Measurements from ENCODE around the gene PREX1. TPM values are rescaled to one million over a fixed set of nuclear protein-coding genes. Genes with fewer than 3 reads are reported as not detected.
A peak's percentile ranks its signal among the peaks of the same experiment; 100 is the strongest.

PREX1 gene
- total and polyA plus RNA-seq, 4 donors, result 29.5 to 121 (median 69.3) TPM

- Histone ChIP-seq H3K4me1 (ENCODE audit: control insufficient read depth in 5 of 5, insufficient read depth in 5 of 5, low read length in 5 of 5) (peaks cover 0 to 36% (median 21%) of the 10 kb centered on the region in 5 donors), H3K27ac (ENCODE audit: low read depth in 1 of 2, low read length in 1 of 2) (no peak overlapping the region), H3K36me3 (ENCODE audit: control insufficient read depth in 4 of 4, insufficient read depth in 4 of 4, low read length in 4 of 4) (peaks cover 0 to 10% (median 0%) of the 10 kb centered on the region in 4 donors), H3K4me3 (no peak overlapping the region), H3K27me3 (ENCODE audit: control insufficient read depth in 3 of 3, insufficient read depth in 3 of 3, low read length in 2 of 3) (peaks cover 0 to 5% (median 0%) of the 10 kb centered on the region in 3 donors), H3K9ac (ENCODE audit: insufficient read depth in 1 of 2, low read length in 2 of 2) (no peak overlapping the region), H3K9me3 (ENCODE audit: control insufficient read depth in 4 of 4, insufficient read depth in 3 of 4, low read length in 3 of 4) (peaks cover 0 to 2% (median 0%) of the 10 kb centered on the region in 4 donors)
- DNase-seq, result no peak
- no peak for TF ChIP-seq CTCF (IDR thresholded peaks at IDR 0.05; ENCODE audit: control extremely low read depth, extremely low read depth)
- ATAC-seq (ENCODE audit: insufficient read depth, low FRiP score), result no peak
- WGBS, 2 donors, result 86 to 90% methylated on average over 13 of the region's 13 CpGs
Observed at GRCh38 chr20:48720256-48720985, 107.4 kb downstream of the PREX1 start.

- Histone ChIP-seq H3K4me1 (ENCODE audit: control insufficient read depth in 5 of 5, insufficient read depth in 5 of 5, low read length in 5 of 5) (peaks cover 0 to 36% (median 21%) of the 10 kb centered on the region in 5 donors), H3K36me3 (ENCODE audit: control insufficient read depth in 4 of 4, insufficient read depth in 4 of 4, low read length in 4 of 4) (peaks cover 0 to 4% (median 0%) of the 10 kb centered on the region in 4 donors), H3K27me3 (ENCODE audit: control insufficient read depth in 3 of 3, insufficient read depth in 3 of 3, low read length in 2 of 3) (peaks cover 0 to 5% (median 0%) of the 10 kb centered on the region in 3 donors), H3K9ac (ENCODE audit: insufficient read depth in 1 of 2, low read length in 2 of 2) (no peak overlapping the region), H3K9me3 (ENCODE audit: control insufficient read depth in 4 of 4, insufficient read depth in 3 of 4, low read length in 3 of 4) (peaks cover 0 to 2% (median 0%) of the 10 kb centered on the region in 4 donors), H3K27ac (ENCODE audit: low read depth in 1 of 2, low read length in 1 of 2) (peak overlapping the region in 1 of 2 donors; percentile 20), H3K4me3 (no peak overlapping the region)
- ATAC-seq (ENCODE audit: insufficient read depth, low FRiP score) (no peak), DNase-seq (no peak)
- no peak for TF ChIP-seq CTCF (IDR thresholded peaks at IDR 0.05; ENCODE audit: control extremely low read depth, extremely low read depth)
- WGBS, 2 donors, result 87 to 89% methylated on average over 4 of the region's 4 CpGs
Observed at GRCh38 chr20:48719598-48720255, 108.1 kb downstream of the PREX1 start.

- Histone ChIP-seq H3K27ac (ENCODE audit: low read depth in 1 of 2, low read length in 1 of 2) (no peak overlapping the region), H3K9me3 (ENCODE audit: control insufficient read depth in 4 of 4, insufficient read depth in 3 of 4, low read length in 3 of 4) (peaks cover 0 to 2% (median 0%) of the 10 kb centered on the region in 4 donors), H3K27me3 (ENCODE audit: control insufficient read depth in 3 of 3, insufficient read depth in 3 of 3, low read length in 2 of 3) (peaks cover 0 to 5% (median 0%) of the 10 kb centered on the region in 3 donors), H3K36me3 (ENCODE audit: control insufficient read depth in 4 of 4, insufficient read depth in 4 of 4, low read length in 4 of 4) (peaks cover 0 to 3% (median 0%) of the 10 kb centered on the region in 4 donors), H3K9ac (ENCODE audit: insufficient read depth in 1 of 2, low read length in 2 of 2) (no peak overlapping the region), H3K4me3 (no peak overlapping the region), H3K4me1 (ENCODE audit: control insufficient read depth in 5 of 5, insufficient read depth in 5 of 5, low read length in 5 of 5) (peaks cover 0 to 32% (median 17%) of the 10 kb centered on the region in 5 donors)
- 38 to 61% methylated on average over 8 of the region's 8 CpGs for WGBS, 2 donors
- TF ChIP-seq CTCF (IDR thresholded peaks at IDR 0.05; ENCODE audit: control extremely low read depth, extremely low read depth), result no peak
- ATAC-seq (ENCODE audit: insufficient read depth, low FRiP score) (no peak), DNase-seq (no peak)
Observed at GRCh38 chr20:48718786-48719578, 108.8 kb downstream of the PREX1 start.

Measured in lung (tissue), 12 donors.